ENCODE measurements around the gene SPCS2. TPM values are rescaled to one million over a fixed set of nuclear protein-coding genes. Genes with fewer than 3 reads are reported as not detected.

The SPCS2 gene
- total and polyA plus RNA-seq, 2 of the 8 experiments (the other 6 are each of a cell fraction or from before 2014, with no cell fraction given) = 92.7 to 161 TPM

- no peak for FAIRE-seq
- no peak overlapping the region for H2BK5ac ChIP-seq (ENCODE audit: low read depth, low read length)
- H3K23me2 ChIP-seq (ENCODE audit: low read depth, low read length) = no peaks in the 10 kb centered on the region
- ChIA-PET CTCF (ENCODE audit: partially characterized antibody) (interaction anchor here (0.6 to 3.0 kb wide), 5 partner anchors 13 to 71 kb away, joined by 3 to 10 read pairs (median 3); no protein-coding TSS in a partner anchor), POLR2A (ENCODE audit: partially characterized antibody) (interaction anchor here (1.4 kb wide), 1 partner anchor 14 kb away, joined by 5 read pairs; no protein-coding TSS in a partner anchor)
- H3K9ac ChIP-seq (replicated peaks in 1 of 4; ENCODE audit: extremely low read depth in 1 of 4, low read depth in 3 of 4, low read length in 3 of 4) = no peak overlapping the region
- H3K4me1 ChIP-seq (replicated peaks in 1 of 4; ENCODE audit: control insufficient read depth in 3 of 4, insufficient read depth in 4 of 4, low read length in 3 of 4) = no peaks in the 10 kb centered on the region
- H4K5ac ChIP-seq (ENCODE audit: insufficient read length, low read depth, low read length) = no peak overlapping the region
- no peak overlapping the region for H3K56ac ChIP-seq (replicated peaks; ENCODE audit: insufficient read length, low read depth, low read length)
- no peaks in the 10 kb centered on the region for H3K27me3 ChIP-seq (replicated peaks in 1 of 4; ENCODE audit: control insufficient read depth in 3 of 4, extremely low read depth in 1 of 4, insufficient read depth in 3 of 4, low read length in 3 of 4)
- H2BK20ac ChIP-seq (ENCODE audit: low read length) = no peak overlapping the region
- no peak overlapping the region for H4K8ac ChIP-seq (ENCODE audit: extremely low read depth, insufficient read depth, low read length)
- no peak overlapping the region for H3K14ac ChIP-seq (ENCODE audit: insufficient read length)
- H2BK120ac ChIP-seq (replicated peaks; ENCODE audit: low read depth, low read length) = no peak overlapping the region
- peaks cover 0 to 2% of the 10 kb centered on the region in 2 experiments for H4K20me1 ChIP-seq (replicated peaks in 1 of 2; ENCODE audit: control insufficient read depth in 1 of 2, insufficient read depth in 2 of 2, low read length in 2 of 2)
- no peak overlapping the region for H4K91ac ChIP-seq (replicated peaks; ENCODE audit: insufficient read length, low read length)
- no peak overlapping the region for H3K4ac ChIP-seq (replicated peaks; ENCODE audit: insufficient read length, low read depth, low read length)
- H2BK12ac ChIP-seq (ENCODE audit: low read depth, low read length) = no peak overlapping the region
- H3K79me2 ChIP-seq (ENCODE audit: control insufficient read depth in 1 of 2, insufficient read depth in 2 of 2, low read length in 2 of 2) = no peaks in the 10 kb centered on the region
- no peak overlapping the region for H2AK5ac ChIP-seq (ENCODE audit: low read depth, low read length)
- H3K27ac ChIP-seq (ENCODE audit: low read depth, low read length) = no peak overlapping the region
- H3K18ac ChIP-seq (ENCODE audit: extremely low read depth, low read length) = no peak overlapping the region
- H2AFZ ChIP-seq (ENCODE audit: low read length) = no peak overlapping the region
- H3K23ac ChIP-seq (ENCODE audit: insufficient read length) = no peak overlapping the region
- 89% methylated on average over 3 of the region's 3 CpGs; no CpG with 5 or more reads in 1 of the 2 experiments for WGBS, 2 experiments (ENCODE audit: extremely low coverage in 1 of 2, insufficient coverage in 1 of 2, insufficient read length in 1 of 2, insufficient replicate concordance in 2 of 2, low coverage in 1 of 2, low lambda C conversion rate in 2 of 2, missing lambda C conversion rate in 1 of 2)
- H3K36me3 ChIP-seq (ENCODE audit: control insufficient read depth in 2 of 4, insufficient read depth in 4 of 4, low read length in 3 of 4) = peaks cover 4 to 16% (median 7%) of the 10 kb centered on the region in 4 experiments; a peak in 7 of 8 replicates
- no peak overlapping the region for H3K4me3 ChIP-seq (ENCODE audit: extremely low read depth in 1 of 4, insufficient read depth in 2 of 4, low read depth in 3 of 4, low read length in 4 of 4)
- no peak overlapping the region for H3K4me2 ChIP-seq (ENCODE audit: insufficient read depth in 1 of 2, low read depth in 2 of 2, low read length in 2 of 2)
- no peak for DNase-seq (ENCODE audit: low read depth in 1 of 2, low spot score in 2 of 2)
- H3K79me1 ChIP-seq (ENCODE audit: low read depth, low read length) = no peaks in the 10 kb centered on the region
- H2BK15ac ChIP-seq (ENCODE audit: low read length) = no peak overlapping the region
- H3K9me3 ChIP-seq (ENCODE audit: insufficient read depth in 2 of 2, low read depth in 1 of 2, low read length in 1 of 2) = no peaks in the 10 kb centered on the region
- TF ChIP-seq MAFK (IDR thresholded peaks at IDR 0.05; ENCODE audit: low read depth, low read length) = no peak
- TF ChIP-seq RBBP5 (IDR thresholded peaks at IDR 0.05; ENCODE audit: borderline replicate concordance, low read depth, low read length) = no peak
- TF ChIP-seq ATF3 (IDR thresholded peaks at IDR 0.05; ENCODE audit: insufficient read depth, low read depth, low read length) = no peak
Measured at GRCh38 chr11:75000975-75001354, 51.9 kb downstream of the SPCS2 start.

Measured in H1 (cell line).